Prostate gland (tissue), 2 donors: ENCODE results near the gene YIF1A. TPM values are rescaled to one million over a fixed set of nuclear protein-coding genes. Genes with fewer than 3 reads are reported as not detected.
"Not testable (repeated sequence)": the region's sequence is repeated elsewhere in the genome, so short reads cannot be mapped to it uniquely, and the experiment has no call there.

Experiments
- DNase-seq: peaks from one replicate; pipeline ENCODE4 v3.0.0-alpha.2; 2019; ENCODE audit warnings: low spot score
- H3K27ac ChIP-seq, 2 donors: fragments of 200-600 bp; sonication (generic); 2 replicates each; pipeline ENCODE4 v1.5.1; 2017 to 2019
- H3K27me3 ChIP-seq: fragments of 200-600 bp; sonication (generic); replicated peaks from 2 replicates; pipeline ENCODE4 v1.5.1; 2019; ENCODE audit not compliant: insufficient read depth
- H3K36me3 ChIP-seq, 2 donors: fragments of 200-600 bp; sonication (generic); 1 replicate in 1 of 2; 2 replicates in 1 of 2; pipeline versions ENCODE4 v1.5.1 to v1.8.1; 2017 to 2019
- H3K4me1 ChIP-seq: fragments of 200-600 bp; sonication (generic); replicated peaks from 2 replicates; pipeline ENCODE4 v1.5.1; 2019
- H3K4me3 ChIP-seq, 2 donors: fragments of 200-600 bp; sonication (generic); 2 replicates each; pipeline ENCODE4 v1.5.1; 2017 to 2019
- H3K9me3 ChIP-seq: fragments of 200-600 bp; sonication (generic); 2 replicates; pipeline ENCODE4 v1.5.1; 2017
- CTCF ChIP-seq, 4 experiments: fragments of 200-600 bp in 2 of 4; fragments of 450-650 bp in 2 of 4; sonication (generic) in 2 of 4; IDR thresholded peaks; 1 replicate in 3 of 4; 2 replicates in 1 of 4; pipeline ENCODE4 v1.5.1; 2016 to 2019; ENCODE audit warnings: antibody characterized with exemption in 4 of 4, mild to moderate bottlenecking in 2 of 4, moderate library complexity in 2 of 4
- POLR2A ChIP-seq: fragments of 450-650 bp; IDR thresholded peaks from one replicate; pipeline ENCODE4 v1.6.1; 2016; ENCODE audit warnings: antibody characterized with exemption, mild to moderate bottlenecking
- POLR2AphosphoS5 ChIP-seq: sonication (generic); formaldehyde crosslinking; IDR thresholded peaks from one replicate; pipeline ENCODE4 v1.6.1; 2017; ENCODE audit warnings: antibody characterized with exemption
- WGBS: methylation state at CpG from one replicate; pipeline ENCODE4 v1.1.5; 2018; 5-methylcytosine and 5-hydroxymethylcytosine counted together
- intact Hi-C: fragments of 100-400 bp; cut with DNase I; formaldehyde crosslinking; loops from one replicate; pipeline ENCODE4 v1.14.2; 2022
- total RNA-seq, 2 donors: library from RNA; depleted of rRNA; stranded (reverse); fragments of >200 nt; gene quantifications; one replicate each; pipeline ENCODE4 v1.1.0, GENCODE V29; 2016

The YIF1A gene
- total RNA-seq, 2 donors from 2014 or later, result 92.6 to 112 TPM

DNA sequence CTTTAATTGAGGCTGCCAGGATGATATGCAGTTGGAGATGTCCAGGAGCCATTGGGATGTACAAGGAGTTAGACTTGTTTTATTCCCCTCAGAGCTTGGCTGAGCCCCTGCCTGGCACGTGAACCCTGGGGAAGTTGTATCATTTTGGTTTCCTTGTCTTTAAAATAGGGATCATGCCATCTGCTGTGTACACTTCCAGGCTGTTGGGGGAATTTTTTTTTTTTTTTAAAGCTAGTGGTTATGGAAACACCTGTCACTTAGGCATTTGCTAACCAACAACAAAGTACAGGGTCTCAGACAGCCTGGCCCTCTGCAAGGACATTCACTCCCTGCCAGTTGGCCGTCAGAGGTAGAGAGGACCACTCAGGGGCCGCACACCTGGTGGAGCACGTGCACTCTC is 29.0 kb downstream of the YIF1A start:
- Histone ChIP-seq H3K36me3 (peaks cover 0 to 7% of the 10 kb centered on the region in 2 donors), H3K27me3 (no peaks in the 10 kb centered on the region)
- WGBS, result 84% methylated on average over 4 of the region's 4 CpGs

DNA sequence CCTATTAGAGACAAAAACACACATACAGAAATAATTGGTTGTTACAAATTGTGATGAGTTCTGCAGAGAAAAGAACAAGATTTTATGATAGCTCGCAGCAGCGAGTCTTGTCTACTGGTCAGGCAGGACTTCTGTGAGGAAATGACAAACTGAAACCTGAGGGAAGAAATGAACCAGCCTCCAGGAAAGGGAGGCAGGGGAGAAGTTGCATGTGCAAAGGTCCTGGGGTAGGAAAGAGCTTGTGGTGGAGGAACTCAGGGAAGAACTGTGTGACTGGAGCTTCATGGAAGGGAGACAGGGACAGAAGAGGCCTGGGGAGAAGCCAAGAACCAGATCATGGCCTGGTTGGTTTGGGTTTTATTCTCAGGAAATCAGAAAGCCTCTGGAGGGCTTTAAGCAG is 29.7 kb downstream of the YIF1A start:
- intact Hi-C loops, result no loop called here
- TF ChIP-seq POLR2A, result no peak
- TF ChIP-seq POLR2AphosphoS5, result no peak
- TF ChIP-seq CTCF (IDR thresholded peaks at IDR 0.05), result no peak
- Histone ChIP-seq H3K36me3 (peaks cover 0 to 7% of the 10 kb centered on the region in 2 donors), H3K27me3 (no peaks in the 10 kb centered on the region), H3K9me3 (no peaks in the 10 kb centered on the region), H3K4me1 (peaks cover 4% of the 10 kb centered on the region), H3K4me3 (no peak overlapping the region), H3K27ac (no peak overlapping the region)
- no peak for DNase-seq
- 96% methylated on average over 2 of the region's 2 CpGs for WGBS

More for the DNA sequence above, 29.0 kb downstream of the YIF1A start:
- peaks cover 4% of the 10 kb centered on the region for H3K4me1 ChIP-seq
- DNase-seq, result no peak
- no peak overlapping the region for H3K27ac ChIP-seq
- no peaks in the 10 kb centered on the region for H3K9me3 ChIP-seq
- intact Hi-C loops, result loop anchor here (10.0 kb wide), 1 partner anchor 345 kb away; the partner anchor contains the start of genes C11orf68 and DRAP1
- no peak for TF ChIP-seq CTCF (IDR thresholded peaks at IDR 0.05)
- no peak for TF ChIP-seq POLR2A
- no peak for TF ChIP-seq POLR2AphosphoS5
- H3K4me3 ChIP-seq, result no peak overlapping the region

DNA sequence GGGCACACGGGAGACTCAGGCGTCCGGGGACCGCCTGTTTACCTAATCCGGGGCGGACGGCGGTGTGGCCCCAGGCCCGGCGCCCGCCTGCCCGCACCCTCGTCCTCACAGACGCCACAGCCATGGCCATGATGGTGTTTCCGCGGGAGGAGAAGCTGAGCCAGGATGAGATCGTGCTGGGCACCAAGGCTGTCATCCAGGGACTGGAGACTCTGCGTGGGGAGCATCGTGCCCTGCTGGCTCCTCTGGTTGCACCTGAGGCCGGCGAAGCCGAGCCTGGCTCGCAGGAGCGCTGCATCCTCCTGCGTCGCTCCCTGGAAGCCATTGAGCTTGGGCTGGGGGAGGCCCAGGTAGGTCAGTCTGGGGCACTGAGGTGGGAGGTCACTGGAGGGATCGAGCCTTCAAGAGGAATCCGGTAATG is 30.5 kb downstream of the YIF1A start:
- Histone ChIP-seq H3K27me3 (no peaks in the 10 kb centered on the region), H3K36me3 (peaks cover 0 to 7% of the 10 kb centered on the region in 2 donors), H3K4me1 (peaks cover 4% of the 10 kb centered on the region), H3K4me3 (peak overlapping the region; percentile 74 to 92), H3K9me3 (no peaks in the 10 kb centered on the region), H3K27ac (peak overlapping the region; percentile 77)
- no peak for TF ChIP-seq CTCF (IDR thresholded peaks at IDR 0.05)
- peak; percentile 1 for TF ChIP-seq POLR2A
- TF ChIP-seq POLR2AphosphoS5, result no peak
- DNase-seq, result no peak
- intact Hi-C loops, result no loop called here
- 2% methylated on average over 26 of the region's 28 CpGs for WGBS

DNA sequence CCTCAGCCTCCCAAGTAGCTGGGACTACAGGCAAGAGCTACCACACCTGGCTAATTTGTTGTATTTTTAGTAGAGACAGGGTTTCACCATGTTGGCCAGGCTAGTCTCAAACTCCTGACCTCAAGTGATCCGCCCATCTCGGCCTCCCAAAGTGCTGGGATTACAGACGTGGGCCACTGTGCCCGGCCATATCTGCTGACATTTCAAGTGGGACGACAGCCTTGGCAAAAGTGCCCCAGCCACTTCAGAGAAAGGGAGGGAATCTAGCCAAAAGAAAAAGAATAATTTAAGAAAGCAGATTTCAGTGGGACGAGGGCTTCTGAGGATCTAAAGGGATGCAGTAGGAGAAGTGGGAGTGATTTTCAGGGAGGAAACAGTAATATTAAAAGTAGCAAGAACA is 35.9 kb downstream of the YIF1A start:
- H3K36me3 ChIP-seq, H3K27ac ChIP-seq, H3K27me3 ChIP-seq, H3K9me3 ChIP-seq, H3K4me3 ChIP-seq, H3K4me1 ChIP-seq, intact Hi-C loops, DNase-seq: not testable (repeated sequence)
- 74% methylated on average over 6 of the region's 6 CpGs for WGBS

DNA sequence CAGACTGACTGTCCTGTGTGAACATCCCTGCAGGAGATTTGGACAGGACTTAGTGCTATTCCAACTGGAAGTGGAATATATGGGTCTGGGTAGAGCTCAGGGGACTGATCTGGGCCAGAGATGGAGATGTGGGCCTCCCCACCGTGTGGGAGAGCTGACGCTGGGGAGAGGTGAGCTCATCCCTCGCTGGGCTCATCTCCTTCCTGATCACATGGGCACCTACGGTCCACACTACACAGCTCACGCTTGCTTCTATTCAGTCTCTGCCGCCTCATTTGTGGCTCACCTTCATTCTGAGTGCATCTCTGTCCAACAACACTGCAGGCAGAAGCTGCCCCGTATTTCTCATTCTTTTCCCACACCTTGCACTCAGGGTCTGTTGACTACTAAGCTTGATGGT is 37.1 kb downstream of the YIF1A start:
- WGBS, result 64% methylated on average over 7 of the region's 7 CpGs
- TF ChIP-seq POLR2AphosphoS5 (no peak), POLR2A (no peak), CTCF (IDR thresholded peaks at IDR 0.05) (no peak)
- intact Hi-C loops, result no loop called here
- DNase-seq, result no peak
- Histone ChIP-seq H3K27me3 (no peaks in the 10 kb centered on the region), H3K9me3 (no peaks in the 10 kb centered on the region), H3K27ac (no peak overlapping the region), H3K4me1 (no peaks in the 10 kb centered on the region), H3K36me3 (no peaks in the 10 kb centered on the region), H3K4me3 (no peak overlapping the region)
